Heart left ventricle (tissue), 16 donors: ENCODE data around the gene MAGI1. TPM values are rescaled to one million over a fixed set of nuclear protein-coding genes. Genes with fewer than 3 reads are reported as not detected.

Experiments
- ATAC-seq, 4 donors: fragments of 200-7000 bp; cut with Tn5 transposase; one replicate each; pipeline ENCODE4 v1.9.1; 2020 to 2022; ENCODE audit warnings: moderate library complexity in 4 of 4, mild to moderate bottlenecking in 3 of 4, moderate number of reproducible peaks in 1 of 4
- DNase-seq, 5 donors: peaks; one replicate each; pipeline ENCODE4 v3.0.0-alpha.2; 2020
- H3K27ac ChIP-seq, 12 donors: fragments of 200-600 bp; sonication (generic) in 4 of 12; one replicate each; pipeline versions ENCODE4 v1.5.0 to v1.8.0; 2016 to 2022; ENCODE audit warnings: mild to moderate bottlenecking in 2 of 12
- H3K27me3 ChIP-seq, 9 donors: fragments of 200-600 bp; sonication (generic) in 2 of 9; one replicate each; pipeline versions ENCODE4 v1.5.1 to v1.8.0; 2016 to 2022; ENCODE audit warnings: mild to moderate bottlenecking in 3 of 9
- H3K36me3 ChIP-seq, 9 donors: fragments of 200-600 bp; sonication (generic) in 2 of 9; one replicate each; pipeline versions ENCODE4 v1.5.0 to v1.8.0; 2018 to 2022; ENCODE audit warnings: mild to moderate bottlenecking in 2 of 9
- H3K4me1 ChIP-seq, 12 donors: fragments of 200-600 bp; sonication (generic) in 4 of 12; one replicate each; pipeline versions ENCODE4 v1.5.0 to v1.8.0; 2016 to 2022; ENCODE audit warnings: mild to moderate bottlenecking in 3 of 12
- H3K4me3 ChIP-seq, 12 donors: fragments of 200-600 bp; sonication (generic) in 4 of 12; one replicate each; pipeline versions ENCODE4 v1.5.0 to v1.8.0; 2017 to 2022; ENCODE audit warnings: mild to moderate bottlenecking in 9 of 12, moderate library complexity in 4 of 12
- H3K9me3 ChIP-seq, 12 donors: fragments of 200-600 bp; sonication (generic) in 4 of 12; one replicate each; pipeline versions ENCODE4 v1.5.0 to v1.8.0; 2016 to 2022; ENCODE audit warnings: mild to moderate bottlenecking in 1 of 12
- CTCF ChIP-seq, 12 donors: fragments of 200-600 bp; sonication (generic) in 4 of 12; IDR thresholded peaks; one replicate each; pipeline versions ENCODE4 v1.5.0 to v1.8.0; 2018 to 2022; ENCODE audit warnings: antibody characterized with exemption in 12 of 12, mild to moderate bottlenecking in 5 of 12
- POLR2A ChIP-seq, 2 donors: fragments of 450-650 bp; IDR thresholded peaks; one replicate each; pipeline ENCODE4 v1.6.1; 2017; ENCODE audit warnings: antibody characterized with exemption in 2 of 2, mild to moderate bottlenecking in 2 of 2, moderate library complexity in 2 of 2
- WGBS, 4 donors: extraction: QIAGEN DNeasy Blood & Tissue Kit in 2 of 4; methylation state at CpG; one replicate each; pipeline versions ENCODE4 v1.1.5 to v1.1.7; 2013 to 2018; 5-methylcytosine and 5-hydroxymethylcytosine counted together
- intact Hi-C, 10 donors: fragments of 100-400 bp; cut with DNase I; formaldehyde crosslinking; loops; one replicate each; pipeline versions ENCODE4 v1.11.1 to v1.14.2; 2022
- polyA plus RNA-seq, 2 donors: library from polyadenylated mRNA; stranded (reverse); fragments of 200-250 nt; gene quantifications; one replicate each; pipeline ENCODE4 v1.2.3, GENCODE V29; 2013
- total RNA-seq, 9 donors: library from RNA; depleted of rRNA in 2 of 9; stranded (reverse); fragments of >200 nt in 2 of 9; fragmentation: NEBNext Ultra II Directional in 3 of 9; extraction: Animal tissue kit (Norgen Biotek cat#: 25700) in 3 of 9; gene quantifications; one replicate each; pipeline versions ENCODE4 v1.1.0 to v1.2.4, GENCODE V29; 2016 to 2023
- donor health status: ischemic (EF 13 %, LVEDD 7.1; RV severe dilation, severe dysfunction).
- donor health status: healthy with polysubstance abuse.
- donor health status: DM: no; HTN: yes; CAD: no.
- donor health status: DM: no; HTN: no; CAD: no.
- donor health status: ischemic (EF 25% LVEDD 6.9; RV normal size, moderate dysfunction).
- donor health status: ischemic (EF 25% LVEDD 5.7; RV mildly dilated, moderate dysfunction).
- donor health status: healthy.
- donor health status: DM: yes; HTN: yes; CAD: no.
- donor health status: ischemic (EF 35%, LVEDD 5.7; RV mildly dilated, moderate dysfunction).
- donor health status: nonischemic (EF 11% LVEDD 7.7; RV severe dilation, severe dysfunction).
- donor health status: DM: yes; HTN: yes; CAD: no.
- donor health status: PGD.
- donor health status: ischemic (EF 29% LVEDD 5.4; RV normal size, mild dysfunction).
- donor health status: nonischemic (EF 23%, LVEDD 6.1; RV moderate dilation, normal function).

MAGI1 gene
- total and polyA plus RNA-seq, 11 donors: 18.5 to 52.1 (median 31.4) TPM

DNA sequence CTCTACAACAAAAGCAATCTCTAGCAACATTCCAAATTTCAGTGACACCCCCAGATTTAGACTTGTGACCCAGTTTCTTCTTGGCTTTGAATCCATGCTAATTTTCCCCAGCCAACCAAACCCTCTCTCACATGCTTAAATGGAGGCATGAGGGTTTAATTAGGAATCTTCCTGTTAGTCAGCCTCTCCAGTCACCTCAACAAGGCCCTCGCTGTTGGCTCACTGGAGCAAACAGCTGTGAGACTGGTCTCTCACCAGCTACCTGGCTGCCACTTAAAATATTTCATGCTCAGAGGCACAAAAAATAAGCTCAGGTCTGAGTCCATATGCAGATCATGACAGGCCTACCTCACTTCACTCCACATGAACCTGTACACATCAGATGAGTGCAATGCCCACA, 720.5 kb downstream of the MAGI1 start:
- WGBS, 4 donors: 98 to 100% (median 99%) methylated on average over 1 of the region's 1 CpG
- Histone ChIP-seq H3K9me3 (peaks cover 0 to 16% (median 4%) of the 10 kb centered on the region in 12 donors), H3K36me3 (no peaks in the 10 kb centered on the region), H3K27me3 (no peaks in the 10 kb centered on the region), H3K27ac (no peak overlapping the region), H3K4me1 (no peaks in the 10 kb centered on the region), H3K4me3 (no peak overlapping the region)
- intact Hi-C loops: no loop called here
- no peak for DNase-seq
- TF ChIP-seq CTCF (IDR thresholded peaks at IDR 0.05): no peak
- TF ChIP-seq POLR2A (IDR thresholded peaks at IDR 0.05): no peak
- no peak for ATAC-seq

GRCh38 chr3:65314916-65315315, 723.8 kb downstream of the MAGI1 start:
- Histone ChIP-seq H3K4me1 (no peaks in the 10 kb centered on the region), H3K4me3 (no peak overlapping the region), H3K27me3 (no peaks in the 10 kb centered on the region), H3K27ac (no peak overlapping the region), H3K9me3 (peaks cover 0 to 4% (median 0%) of the 10 kb centered on the region in 12 donors), H3K36me3 (no peaks in the 10 kb centered on the region)
- DNase-seq (no peak), ATAC-seq (no peak)
- intact Hi-C loops: no loop called here
- TF ChIP-seq POLR2A (IDR thresholded peaks at IDR 0.05) (no peak), CTCF (IDR thresholded peaks at IDR 0.05) (no peak)
- WGBS, 4 donors: 76 to 85% (median 82%) methylated on average over 1 of the region's 1 CpG

DNA sequence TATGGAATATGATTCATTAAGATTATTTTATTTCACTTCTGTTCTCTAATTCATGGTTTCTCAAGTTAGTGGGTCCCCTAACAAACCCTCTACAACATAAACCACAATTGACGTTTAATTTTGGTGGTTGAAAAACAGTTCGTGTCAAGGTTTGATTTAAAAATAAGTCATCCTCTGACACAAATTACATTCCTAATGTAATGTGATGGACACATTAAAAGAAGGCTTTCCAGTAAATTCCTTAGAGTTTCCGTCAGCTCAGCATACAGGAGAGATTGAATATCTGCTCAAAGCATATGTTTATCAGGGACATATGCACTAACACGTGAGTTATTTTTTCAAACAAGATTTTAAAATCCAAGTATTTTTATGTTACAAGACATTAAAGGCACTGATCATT, 724.4 kb downstream of the MAGI1 start:
- WGBS, 4 donors: 88 to 92% (median 91%) methylated on average over 4 of the region's 4 CpGs
- Histone ChIP-seq H3K27me3 (no peaks in the 10 kb centered on the region), H3K4me3 (no peak overlapping the region), H3K9me3 (peaks cover 0 to 4% (median 0%) of the 10 kb centered on the region in 12 donors), H3K36me3 (no peaks in the 10 kb centered on the region), H3K27ac (no peak overlapping the region), H3K4me1 (no peaks in the 10 kb centered on the region)
- TF ChIP-seq CTCF (IDR thresholded peaks at IDR 0.05): no peak
- no peak for TF ChIP-seq POLR2A (IDR thresholded peaks at IDR 0.05)
- intact Hi-C loops: no loop called here
- DNase-seq (no peak), ATAC-seq (no peak)

GRCh38 chr3:65313666-65314065, 725.1 kb downstream of the MAGI1 start:
- DNase-seq (no peak), ATAC-seq (no peak)
- WGBS, 4 donors: 84 to 96% (median 88%) methylated on average over 2 of the region's 2 CpGs
- Histone ChIP-seq H3K9me3 (peaks cover 0 to 4% (median 0%) of the 10 kb centered on the region in 12 donors), H3K4me3 (no peak overlapping the region), H3K36me3 (no peaks in the 10 kb centered on the region), H3K4me1 (no peaks in the 10 kb centered on the region), H3K27me3 (no peaks in the 10 kb centered on the region), H3K27ac (no peak overlapping the region)
- intact Hi-C loops: no loop called here
- TF ChIP-seq CTCF (IDR thresholded peaks at IDR 0.05): no peak
- no peak for TF ChIP-seq POLR2A (IDR thresholded peaks at IDR 0.05)
